GM18498 (cell line): ENCODE data around the gene MCAT.
"Not testable (repeated sequence)": the region's sequence is repeated elsewhere in the genome, so short reads cannot be mapped to it uniquely, and the experiment has no call there.

Experiments
- ATAC-seq: cut with Tn5 transposase; IDR thresholded peaks from one replicate; pipeline ENCODE4 v1.9.1; 2021; ENCODE audit warnings: mild to moderate bottlenecking, moderate library complexity; ENCODE audit not compliant: unreplicated experiment

MCAT gene

GRCh38 chr22:43128928-43129424, 14.2 kb downstream of the MCAT start:
- no peak for ATAC-seq

- no peak for ATAC-seq
Measured at GRCh38 chr22:43128116-43128515, 15.1 kb downstream of the MCAT start.

GRCh38 chr22:43127166-43127908, 15.9 kb downstream of the MCAT start:
- no peak for ATAC-seq

- no peak for ATAC-seq
Measured at GRCh38 chr22:43126501-43127165, 16.6 kb downstream of the MCAT start.

- peak; percentile 60 for ATAC-seq
Measured at GRCh38 chr22:43118953-43119458, 24.2 kb downstream of the MCAT start.

- peak; percentile 2 for ATAC-seq
Measured at GRCh38 chr22:43118024-43118849, 25.0 kb downstream of the MCAT start.

GRCh38 chr22:43116932-43117331, 26.3 kb downstream of the MCAT start:
- ATAC-seq, result no peak

- ATAC-seq, result no peak
Measured at GRCh38 chr22:43114958-43115357, 28.2 kb downstream of the MCAT start.

- no peak for ATAC-seq
Measured at GRCh38 chr22:43113526-43114251, 29.5 kb downstream of the MCAT start.

- no peak for ATAC-seq
Measured at GRCh38 chr22:43110927-43111623, 32.1 kb downstream of the MCAT start.

- ATAC-seq, result no peak
Measured at GRCh38 chr22:43110444-43110926, 32.7 kb downstream of the MCAT start, which contains the start of gene BIK. TSS of gene BIK (plus strand) at chr22:43110750. CDS start at chr22:43124023, 13,273 bp downstream.

GRCh38 chr22:43109921-43110443, 33.2 kb downstream of the MCAT start:
- no peak for ATAC-seq

- ATAC-seq, result no peak
Measured at GRCh38 chr22:43109511-43109910, 33.7 kb downstream of the MCAT start.

- no peak for ATAC-seq
Measured at GRCh38 chr22:43106302-43106701, 36.9 kb downstream of the MCAT start.

- ATAC-seq, result not testable (repeated sequence)
Measured at GRCh38 chr22:43104950-43105349, 38.2 kb downstream of the MCAT start.

- ATAC-seq, result not testable (repeated sequence)
Measured at GRCh38 chr22:43104056-43104625, 39.1 kb downstream of the MCAT start.

- ATAC-seq, result no peak
Measured at GRCh38 chr22:43101306-43101705, 41.9 kb downstream of the MCAT start.

- ATAC-seq, result no peak
Measured at GRCh38 chr22:43100225-43100624, 43.0 kb downstream of the MCAT start.

- ATAC-seq, result no peak
Measured at GRCh38 chr22:43099095-43099494, 44.1 kb downstream of the MCAT start.
